HG03095 (cell line): ENCODE measurements around the gene CPXM1.
"Not testable (repeated sequence)": the region's sequence is repeated elsewhere in the genome, so short reads cannot be mapped to it uniquely, and the experiment has no call there.

Experiments used
- ATAC-seq: cut with Tn5 transposase; IDR thresholded peaks from one replicate; pipeline ENCODE4 v1.9.1; 2021; ENCODE audit warnings: moderate library complexity; ENCODE audit not compliant: unreplicated experiment

The CPXM1 gene

DNA sequence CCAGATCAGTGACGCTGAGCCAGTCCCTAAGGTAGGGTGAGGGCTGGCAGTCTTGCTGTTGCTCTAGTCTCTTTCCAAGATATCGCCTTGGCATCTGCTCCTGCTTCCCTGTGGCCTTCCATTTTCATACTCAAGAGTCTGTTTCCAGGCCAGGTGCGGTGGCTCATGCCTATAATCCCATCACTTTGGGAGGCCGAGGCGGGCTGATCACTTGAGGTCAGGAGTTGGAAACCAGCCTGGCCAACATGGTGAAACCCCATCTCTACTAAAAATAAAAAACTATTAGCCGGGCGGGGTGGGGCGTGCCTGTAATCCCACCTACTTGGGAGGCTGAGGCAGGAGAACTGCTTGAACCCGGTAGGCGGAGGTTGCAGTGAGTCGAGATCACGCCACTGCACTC lies 30.3 kb downstream of the CPXM1 start:
- ATAC-seq, result not testable (repeated sequence)

DNA sequence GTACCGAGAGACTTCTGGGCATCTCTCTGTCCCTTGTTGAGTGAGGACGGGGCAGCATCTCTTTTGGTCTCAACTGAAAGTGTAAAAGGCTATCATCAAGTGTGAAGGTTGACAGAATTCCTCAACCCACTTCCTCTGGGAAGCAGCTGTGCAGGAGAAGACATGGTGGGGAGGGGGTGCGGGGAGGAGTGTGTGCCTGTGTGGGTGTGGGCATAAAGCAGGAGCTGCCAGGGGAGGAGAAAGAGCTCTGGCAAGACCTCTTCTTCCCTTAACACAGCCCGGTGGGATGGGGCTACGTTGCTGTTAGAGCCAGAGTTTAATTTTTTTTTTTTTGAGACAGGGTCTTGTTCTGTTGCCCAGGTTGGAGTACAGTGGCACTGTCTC lies 31.8 kb downstream of the CPXM1 start:
- ATAC-seq, result no peak

DNA sequence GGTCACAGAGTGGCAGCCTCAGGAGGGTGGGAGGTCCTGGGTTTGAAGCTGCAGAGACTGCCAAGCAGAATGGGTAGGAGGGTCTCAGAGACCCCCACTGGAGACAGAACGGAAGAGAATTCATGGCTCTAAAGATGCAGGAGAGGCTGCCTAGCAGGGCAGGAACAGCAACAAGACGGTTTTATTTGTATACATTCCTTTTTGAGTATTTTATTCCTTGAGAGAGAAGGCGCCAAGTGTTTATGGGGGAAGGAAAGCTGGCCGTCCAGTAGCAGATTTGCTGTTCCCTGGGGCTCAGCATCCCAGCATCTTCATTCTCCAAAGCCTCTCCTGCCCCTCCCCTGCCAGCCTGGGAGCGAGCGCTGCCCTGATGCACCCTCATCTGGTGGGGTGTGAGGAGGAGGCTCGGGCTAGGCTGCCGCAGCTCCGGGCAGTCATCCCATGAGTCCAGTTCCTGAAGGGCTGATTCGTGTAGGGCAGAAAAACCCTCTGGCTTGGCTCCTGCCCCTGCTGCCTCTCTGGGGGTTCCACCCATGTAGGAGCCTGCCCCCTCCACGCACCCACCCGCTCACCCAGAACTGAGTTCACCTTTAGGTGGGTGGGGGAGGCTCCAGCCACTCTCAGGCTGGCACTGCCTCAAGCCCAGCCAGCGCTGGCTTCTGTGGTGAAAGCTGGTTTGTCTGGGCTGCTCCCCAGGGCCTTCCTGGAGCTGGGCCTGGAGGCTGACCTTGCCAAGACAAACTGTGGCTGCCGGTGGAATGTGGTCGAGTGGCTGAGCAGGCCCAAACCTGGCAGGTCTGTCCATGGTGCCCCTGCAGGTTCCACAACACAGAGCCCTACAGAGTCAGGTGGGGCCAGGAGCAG lies 32.4 kb downstream of the CPXM1 start:
- no peak for ATAC-seq

DNA sequence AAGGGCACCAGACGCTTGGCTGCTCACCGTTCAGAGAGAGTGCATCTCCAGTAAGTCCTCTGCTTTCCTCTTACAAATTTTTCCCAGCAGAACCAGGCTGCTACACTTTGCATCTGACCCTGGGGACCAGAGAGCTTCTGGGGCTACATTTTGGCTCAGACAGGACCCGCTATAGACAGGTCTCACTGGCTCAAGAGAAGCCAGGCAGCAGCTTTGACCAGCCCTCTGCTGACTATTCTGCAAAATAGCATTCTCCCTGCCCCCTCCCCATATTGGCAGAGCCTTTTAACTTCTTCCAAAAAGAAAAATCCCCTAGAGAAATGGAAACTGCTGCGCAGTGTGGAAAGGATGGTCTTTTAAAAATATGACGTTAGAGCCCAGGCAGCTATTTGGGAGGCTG lies 37.2 kb downstream of the CPXM1 start:
- ATAC-seq, result no peak

DNA sequence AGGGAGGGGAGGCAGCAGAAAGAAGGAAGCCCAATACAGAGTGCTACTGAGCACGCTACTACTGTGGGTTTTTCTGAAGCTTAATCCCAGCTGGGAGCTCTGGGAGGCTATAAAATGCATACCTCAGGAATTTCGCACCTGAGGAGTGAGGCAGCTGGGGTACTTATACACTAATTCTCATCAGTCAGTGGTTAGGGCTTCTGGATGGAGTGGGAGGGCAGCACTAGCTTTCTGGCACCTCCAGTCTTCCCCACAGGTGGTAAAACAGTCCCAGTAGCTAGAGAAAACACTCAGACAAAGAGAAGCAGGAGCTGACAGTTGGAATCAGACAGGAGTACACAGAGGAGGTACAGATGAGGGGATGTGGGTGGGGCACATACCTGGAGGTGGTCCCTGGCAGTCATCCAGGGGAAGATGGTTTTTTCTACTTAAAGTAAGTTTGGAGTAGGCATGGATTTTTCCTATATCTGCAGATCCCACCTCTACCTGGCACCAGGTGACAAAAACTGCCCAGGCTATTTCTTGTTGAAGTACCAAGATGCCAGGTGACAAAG lies 37.8 kb downstream of the CPXM1 start:
- no peak for ATAC-seq

DNA sequence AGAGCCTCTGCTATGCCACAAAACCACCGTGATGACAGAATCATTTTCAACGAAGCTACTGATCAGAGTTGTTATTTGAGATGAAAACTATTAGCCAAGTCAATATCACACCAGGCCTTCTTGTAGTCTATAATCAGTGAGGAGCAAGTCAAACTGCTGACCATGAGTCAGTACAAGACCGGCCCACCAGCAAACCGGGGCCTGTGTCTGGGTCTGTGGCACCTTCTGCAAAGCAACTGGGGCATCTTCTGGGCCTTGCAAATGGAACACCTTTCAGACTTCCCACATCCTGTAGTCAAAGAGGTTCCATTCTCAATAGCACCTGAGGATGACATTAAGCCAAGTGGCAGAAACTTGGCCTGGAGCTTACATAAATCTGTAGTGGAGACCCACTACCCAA lies 38.5 kb downstream of the CPXM1 start:
- no peak for ATAC-seq

DNA sequence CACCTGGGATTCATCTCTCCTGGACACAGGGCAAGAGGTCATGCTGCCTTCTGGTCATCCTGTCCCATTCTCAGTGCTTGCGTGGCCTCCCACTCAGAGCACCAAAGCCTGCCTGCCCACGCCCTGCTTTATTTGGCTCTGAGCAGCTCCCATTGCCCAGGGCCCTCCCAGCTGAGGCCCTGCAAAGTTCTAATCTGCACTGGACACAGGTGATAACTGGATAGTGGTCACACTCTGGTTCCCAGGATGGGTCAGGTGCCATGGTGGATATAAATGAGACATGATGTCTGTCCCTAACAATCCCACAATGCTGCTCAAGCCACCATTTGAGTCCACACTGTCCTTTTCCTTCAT lies 39.5 kb downstream of the CPXM1 start:
- no peak for ATAC-seq

DNA sequence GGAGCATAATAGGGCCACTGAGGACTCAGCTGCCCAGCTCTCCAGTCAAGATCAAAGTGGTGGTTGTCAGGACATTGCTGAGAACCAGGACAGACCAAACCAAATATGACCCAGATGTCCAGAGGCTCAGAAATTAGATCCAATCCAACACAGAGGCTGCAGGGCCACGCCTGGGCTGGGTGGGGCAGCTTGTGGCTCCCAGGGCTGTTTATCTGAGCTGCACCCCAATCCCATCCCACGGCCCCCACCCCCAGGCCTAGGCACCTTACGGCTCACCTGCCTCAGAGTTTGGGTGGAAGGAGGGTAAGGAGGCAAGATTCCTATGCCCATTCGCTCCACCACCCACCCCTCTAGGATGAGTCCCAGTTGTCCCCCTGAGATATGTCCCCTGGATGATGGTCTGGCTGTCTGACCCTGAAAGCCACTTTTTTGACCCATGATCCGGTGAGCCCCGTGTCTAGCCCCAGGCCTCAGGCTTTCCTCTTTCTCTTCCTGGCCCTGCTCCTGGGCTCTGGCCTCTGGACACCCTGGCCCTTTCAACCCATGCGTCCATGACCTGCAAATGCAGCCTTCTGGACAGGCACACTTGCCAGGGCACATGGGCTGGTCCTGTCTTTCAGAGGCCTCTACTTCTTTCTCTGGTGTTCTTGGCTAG lies 40.0 kb downstream of the CPXM1 start:
- ATAC-seq, result no peak

DNA sequence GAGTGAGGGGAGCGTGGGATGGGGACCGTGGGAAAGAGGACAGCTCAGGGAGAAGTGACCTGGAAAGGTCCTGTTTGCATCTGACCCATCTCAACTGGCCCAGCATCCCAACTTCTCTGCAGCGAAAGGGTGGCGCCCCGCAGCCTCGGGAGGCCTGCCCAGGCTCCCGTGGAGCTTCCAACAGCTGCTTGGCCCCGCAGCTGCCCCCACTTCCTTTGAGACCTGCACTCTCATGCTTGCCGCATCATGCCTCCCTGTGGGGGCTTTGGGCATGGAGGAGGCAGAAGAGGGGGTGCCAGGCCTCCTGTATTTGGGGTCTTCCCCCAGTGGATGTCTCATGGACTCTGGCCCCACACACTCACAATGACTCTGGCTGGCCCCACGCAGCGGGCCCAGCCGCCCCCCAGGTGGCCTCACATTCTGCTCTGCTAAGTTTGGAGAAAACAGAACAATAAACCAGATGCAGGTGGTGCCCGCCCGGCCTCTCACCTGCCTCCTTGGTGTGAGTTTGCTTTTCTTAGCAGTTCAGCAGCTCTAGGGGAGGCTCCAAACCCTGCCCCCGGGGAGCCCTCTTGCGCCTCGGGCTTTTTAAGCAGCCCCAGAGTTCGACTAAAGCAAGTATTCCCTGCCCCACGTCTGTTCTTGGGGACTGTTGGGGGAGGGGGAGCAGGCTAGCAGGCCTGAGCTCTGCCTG lies 40.7 kb downstream of the CPXM1 start:
- no peak for ATAC-seq

DNA sequence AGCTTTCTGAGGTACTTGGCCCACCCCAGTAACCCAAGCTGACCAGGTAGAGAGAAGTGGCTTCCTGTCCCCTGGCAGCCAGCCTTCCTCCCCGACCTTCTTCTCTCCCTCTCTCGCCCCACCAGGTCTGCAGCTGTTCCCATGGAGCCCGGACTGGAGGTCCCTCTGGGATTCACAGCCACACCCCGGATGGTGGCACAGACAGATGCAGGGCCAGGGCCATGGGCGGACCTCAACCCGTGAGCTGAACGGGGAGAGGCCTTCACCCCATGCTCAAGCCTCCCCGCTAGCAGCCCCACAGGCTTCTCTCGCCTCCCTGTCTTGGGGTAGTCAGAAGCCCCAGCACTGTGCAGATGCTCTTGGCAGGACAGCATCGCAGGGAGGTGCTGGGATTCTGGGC lies 41.3 kb downstream of the CPXM1 start:
- no peak for ATAC-seq

DNA sequence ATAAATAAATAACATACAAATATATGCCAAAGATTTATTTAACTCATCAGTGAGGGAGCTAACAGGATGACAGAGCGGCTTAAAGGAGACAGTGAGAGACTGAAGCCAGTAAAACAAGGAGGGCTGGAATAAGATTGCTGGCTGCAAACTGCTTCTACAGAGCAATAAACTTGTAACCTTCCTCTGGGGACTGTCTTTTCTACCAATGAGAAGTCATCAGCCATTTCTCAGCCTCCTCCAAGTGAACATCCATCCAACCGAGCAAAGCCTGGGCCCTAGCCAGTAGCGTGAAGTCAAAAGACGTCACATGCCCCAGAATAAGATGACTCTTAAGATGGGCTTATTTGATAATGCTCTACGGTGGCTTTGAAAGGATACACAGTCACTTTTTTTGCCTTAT lies 42.5 kb downstream of the CPXM1 start:
- ATAC-seq, result no peak

DNA sequence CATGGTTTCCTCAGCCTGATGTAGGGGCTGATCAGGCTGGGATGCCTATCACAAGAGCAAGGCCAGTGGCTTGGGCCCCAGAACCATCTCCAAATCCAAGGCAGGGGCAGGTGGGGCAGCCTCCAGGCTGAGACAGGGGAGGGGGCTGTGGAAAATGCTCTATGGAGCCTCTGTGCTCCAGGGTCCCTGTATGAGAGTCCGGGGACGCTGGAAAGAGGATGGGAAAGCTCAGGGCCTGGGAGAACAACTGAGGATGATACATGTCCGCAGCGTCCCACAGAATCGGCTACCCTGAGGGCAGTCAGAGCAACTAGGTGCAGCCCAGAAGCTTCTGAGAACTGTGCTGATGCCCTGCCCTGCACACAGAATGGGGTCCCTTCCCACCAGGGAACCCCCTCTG lies 43.4 kb downstream of the CPXM1 start:
- no peak for ATAC-seq

DNA sequence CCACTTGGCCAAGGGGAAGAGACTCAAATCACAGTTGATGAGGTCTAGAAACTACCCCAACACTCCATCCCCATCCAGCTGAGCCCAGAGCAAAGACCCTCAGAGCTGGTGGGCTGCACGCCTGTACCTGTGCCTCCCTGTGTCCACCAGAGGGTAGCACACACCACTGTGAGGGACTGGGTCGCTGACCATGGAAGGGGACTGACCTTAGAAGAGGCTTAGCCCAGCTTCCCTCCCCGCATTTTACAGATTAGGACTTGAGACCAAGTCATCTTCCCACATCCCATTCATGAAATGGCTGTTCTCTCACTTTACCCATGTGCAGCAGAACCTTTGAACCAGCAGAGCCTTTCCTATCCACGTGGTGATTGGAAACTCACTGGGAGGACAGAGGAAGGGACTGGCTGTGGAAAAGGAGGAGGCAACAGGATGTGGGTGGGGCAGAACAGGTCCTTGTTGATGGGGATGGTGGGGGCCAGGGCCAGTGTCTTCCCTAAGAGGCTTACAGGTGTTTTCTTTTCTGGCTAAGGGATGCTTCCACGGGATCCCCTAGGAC lies 44.3 kb downstream of the CPXM1 start:
- ATAC-seq, result no peak

DNA sequence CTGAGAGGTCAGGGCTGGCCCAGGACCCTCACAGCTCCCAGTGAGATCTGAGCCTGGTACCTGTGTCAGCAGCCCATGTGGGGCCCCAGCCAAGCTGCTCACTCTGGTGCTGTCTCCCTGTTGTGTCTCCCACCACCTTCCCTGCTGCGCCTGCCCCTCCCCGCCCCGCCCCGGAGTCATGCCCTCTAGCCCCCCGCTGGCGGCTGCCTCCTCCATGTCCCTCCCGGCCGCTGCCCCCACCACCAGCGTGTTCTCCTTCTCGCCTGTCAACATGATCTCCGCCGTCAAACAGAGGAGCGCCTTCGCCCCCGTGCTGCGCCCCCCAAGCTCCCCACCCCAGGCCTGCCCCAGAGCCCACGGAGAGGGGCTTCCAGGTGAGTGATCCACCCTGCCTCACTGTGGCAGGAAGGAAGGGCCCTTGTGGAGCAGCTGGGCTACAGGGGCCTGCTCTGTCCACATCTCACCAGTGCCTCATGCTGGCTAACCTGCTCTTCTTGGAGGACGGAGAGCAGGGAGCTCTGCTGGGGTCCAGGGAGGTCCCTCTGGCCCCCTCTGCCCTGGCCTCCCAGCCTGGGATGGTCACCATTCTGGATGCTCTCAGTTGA lies 44.9 kb downstream of the CPXM1 start:
- ATAC-seq, result no peak

DNA sequence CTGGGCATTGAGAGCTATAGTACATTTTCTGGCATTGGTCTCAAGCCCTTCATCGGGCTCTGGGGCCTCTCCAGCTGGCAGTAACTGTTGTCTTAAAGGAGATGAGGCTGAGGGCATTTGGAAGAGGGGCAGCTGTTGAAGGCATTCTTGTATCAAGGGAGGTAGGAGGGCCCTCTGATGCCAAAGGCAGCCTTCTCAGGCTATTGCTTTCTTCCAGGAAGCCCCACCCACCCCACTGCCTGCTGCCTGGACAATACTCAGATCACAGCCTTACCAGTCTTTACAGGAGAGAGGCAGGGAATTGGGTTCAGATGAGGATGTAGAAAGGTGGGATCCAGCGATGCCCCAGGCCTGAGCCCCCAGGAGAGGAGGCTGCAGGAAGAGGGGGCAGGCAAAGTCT lies 46.0 kb downstream of the CPXM1 start:
- ATAC-seq, result no peak

DNA sequence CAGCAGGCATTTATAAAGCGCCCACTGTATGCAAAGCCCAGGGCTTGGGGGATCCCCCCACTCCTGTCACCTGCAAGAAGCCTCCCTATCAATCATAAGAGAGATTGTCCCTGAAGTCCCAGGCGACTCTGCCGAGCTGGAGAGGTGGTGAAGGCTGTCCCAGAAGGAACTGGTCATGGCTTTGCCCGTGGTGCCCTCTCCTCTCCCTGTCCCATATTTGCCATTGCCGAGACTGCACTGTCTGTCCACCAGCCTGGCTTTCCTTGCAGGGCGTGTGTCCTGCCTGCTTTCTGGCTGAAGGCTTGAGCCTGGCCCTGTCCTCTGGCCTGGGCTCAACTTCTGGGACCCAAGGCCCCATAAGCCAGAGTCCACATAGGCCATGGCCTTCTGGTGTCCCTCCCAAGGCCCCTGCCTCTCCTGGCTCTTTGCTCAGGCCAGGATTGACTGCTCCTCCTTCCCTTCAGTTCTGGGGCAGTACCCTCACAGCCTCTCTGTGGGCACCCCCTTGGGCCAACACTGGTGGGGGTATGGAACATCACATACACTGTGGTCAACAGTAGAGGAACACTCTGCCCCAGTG lies 46.9 kb downstream of the CPXM1 start:
- no peak for ATAC-seq

DNA sequence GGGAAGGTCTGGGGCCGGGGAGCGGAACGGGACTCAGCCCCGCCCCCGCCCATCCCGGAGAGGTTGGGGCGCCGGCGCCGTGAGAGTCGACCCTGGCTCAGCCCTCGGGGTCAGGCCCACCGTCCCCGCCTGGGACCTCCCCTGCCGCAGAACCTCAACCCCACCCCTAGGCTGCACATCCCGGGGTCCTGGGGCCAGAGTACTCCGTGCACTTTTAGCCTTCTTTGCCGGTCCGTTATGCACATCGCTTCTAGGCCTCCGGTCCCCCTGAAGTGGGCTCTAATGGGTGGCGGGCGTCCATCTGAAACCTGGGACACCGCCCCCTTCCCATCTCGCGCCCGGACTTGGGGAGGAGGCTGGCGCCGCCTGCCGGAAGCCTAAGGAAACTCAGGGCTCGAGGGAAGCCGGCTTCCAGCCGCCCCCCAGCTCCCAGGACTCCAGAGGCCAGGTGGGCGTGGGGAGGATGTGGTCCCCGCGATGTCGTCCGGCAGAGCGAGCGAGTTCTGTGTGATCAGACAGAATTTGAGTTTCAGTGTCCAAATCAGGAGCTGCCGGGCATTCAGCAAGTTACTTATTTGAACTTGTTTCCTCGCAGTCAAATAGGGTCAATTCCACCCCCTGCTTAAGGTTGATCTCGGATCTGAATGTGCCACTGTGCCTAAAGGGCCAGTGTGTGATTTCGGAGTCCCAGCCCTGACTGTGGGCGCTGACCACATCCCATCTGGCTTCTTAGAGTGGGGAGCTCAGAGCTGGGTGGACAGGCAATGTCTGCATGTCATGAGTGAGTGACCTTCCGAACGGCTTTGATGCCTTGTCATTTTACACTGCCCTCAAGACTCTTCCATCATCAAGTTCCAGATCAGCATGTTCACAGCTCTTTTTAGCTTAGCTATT lies 47.6 kb downstream of the CPXM1 start:
- ATAC-seq, result no peak

DNA sequence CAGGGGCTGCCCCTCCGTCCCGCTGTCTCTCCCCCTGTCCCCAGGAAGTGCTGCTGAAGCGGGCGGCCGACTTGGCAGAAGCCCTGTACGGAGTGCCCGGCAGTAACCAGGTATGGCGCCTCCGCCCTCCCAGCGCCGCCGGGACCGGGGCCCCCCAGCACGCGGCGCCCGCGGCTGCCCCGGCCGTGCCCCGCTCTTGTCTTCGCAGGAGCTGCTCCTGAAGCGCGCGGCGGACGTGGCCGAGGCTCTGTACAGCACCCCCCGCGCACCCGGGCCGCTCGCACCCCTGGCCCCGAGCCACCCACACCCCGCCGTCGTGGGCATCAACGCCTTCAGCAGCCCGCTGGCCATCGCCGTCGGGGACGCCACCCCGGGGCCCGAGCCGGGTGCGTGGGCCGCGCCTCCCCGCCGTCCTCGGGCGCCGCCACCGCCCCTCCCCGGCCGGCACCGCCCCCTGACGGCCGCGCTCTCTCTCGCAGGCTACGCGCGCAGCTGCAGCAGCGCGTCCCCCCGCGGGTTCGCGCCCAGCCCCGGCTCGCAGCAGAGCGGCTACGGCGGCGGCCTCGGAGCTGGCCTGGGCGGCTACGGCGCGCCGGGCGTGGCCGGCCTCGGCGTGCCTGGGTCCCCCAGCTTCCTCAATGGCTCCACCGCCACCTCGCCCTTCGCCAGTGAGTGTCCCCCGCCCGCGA lies 48.4 kb downstream of the CPXM1 start:
- no peak for ATAC-seq

DNA sequence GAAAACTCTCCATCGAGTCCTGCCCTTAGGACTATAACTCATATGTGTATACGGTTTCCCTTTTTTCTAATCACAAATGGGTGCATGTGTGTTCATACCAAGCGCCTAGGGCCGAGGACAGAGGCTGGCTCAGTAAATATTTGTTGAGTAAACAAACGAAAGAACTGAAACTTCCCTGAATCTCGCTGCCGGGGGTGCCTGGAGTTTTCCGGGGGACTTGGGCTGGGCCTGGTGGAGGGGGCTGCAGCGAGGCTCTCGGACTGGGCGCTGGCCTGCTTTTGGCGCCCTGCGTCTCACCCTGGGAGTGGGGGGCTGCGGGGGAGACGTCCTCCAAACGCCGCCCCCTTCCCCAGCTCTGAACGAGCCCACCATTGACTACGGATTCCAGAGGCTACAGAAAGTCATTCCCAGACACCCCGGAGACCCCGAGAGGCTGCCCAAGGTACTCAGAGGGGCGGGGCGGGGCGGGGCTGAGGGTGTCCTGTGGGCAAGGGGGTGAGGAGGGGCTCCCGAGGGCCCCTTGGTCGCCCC lies 49.0 kb downstream of the CPXM1 start:
- ATAC-seq, result no peak
